Stimulated activated CD4-positive, alpha-beta T cell treated with anti-CD3 and anti-CD28 coated beads, Interleukin-15, amount 100 ng/mL, for 48 hours (primary cell): Measurements from ENCODE around the gene TLR1.
A peak's percentile ranks its signal among the peaks of the same experiment; 100 is the strongest.
"Not testable (repeated sequence)": the region's sequence is repeated elsewhere in the genome, so short reads cannot be mapped to it uniquely, and the experiment has no call there.

Experiments used
- DNase-seq, 2 donors: peaks; one replicate each; pipeline ENCODE4 v3.0.0-alpha.2; 2020; ENCODE audit warnings: low read depth in 2 of 2

Gene TLR1

GRCh38 chr4:38774181-38774955 lies 30.2 kb downstream of the TLR1 start:
- no peak for DNase-seq

- DNase-seq, result not testable (repeated sequence)
Observed at GRCh38 chr4:38770281-38770680, 34.3 kb downstream of the TLR1 start.

GRCh38 chr4:38769857-38770256 lies 34.7 kb downstream of the TLR1 start:
- DNase-seq, result no peak

GRCh38 chr4:38769441-38769840 lies 35.1 kb downstream of the TLR1 start:
- no peak for DNase-seq

- DNase-seq, result no peak
Observed at GRCh38 chr4:38768968-38769394, 35.6 kb downstream of the TLR1 start.

- not testable (repeated sequence) for DNase-seq
Observed at GRCh38 chr4:38766940-38767339, 37.7 kb downstream of the TLR1 start.

GRCh38 chr4:38765382-38765781 lies 39.2 kb downstream of the TLR1 start:
- DNase-seq, result no peak

GRCh38 chr4:38764277-38764676 lies 40.3 kb downstream of the TLR1 start:
- no peak for DNase-seq

GRCh38 chr4:38762560-38762959 lies 42.0 kb downstream of the TLR1 start:
- DNase-seq, result no peak

- DNase-seq, result no peak
Observed at GRCh38 chr4:38759790-38760122, 44.8 kb downstream of the TLR1 start.

- peak; percentile 29 to 33 for DNase-seq
Observed at GRCh38 chr4:38759113-38759789, 45.3 kb downstream of the TLR1 start.

GRCh38 chr4:38757945-38758600 lies 46.5 kb downstream of the TLR1 start:
- DNase-seq, result no peak

GRCh38 chr4:38752941-38753806 lies 51.4 kb downstream of the TLR1 start:
- DNase-seq, result no peak

- DNase-seq, result no peak
Observed at GRCh38 chr4:38752372-38752940, 52.1 kb downstream of the TLR1 start.

GRCh38 chr4:38751341-38752010 lies 53.1 kb downstream of the TLR1 start:
- no peak for DNase-seq

GRCh38 chr4:38749336-38749735 lies 55.3 kb downstream of the TLR1 start:
- DNase-seq, result no peak

- DNase-seq, result no peak
Observed at GRCh38 chr4:38747629-38748028, 57.0 kb downstream of the TLR1 start.
